GM12872 (cell line): Measurements from ENCODE around the gene SGMS1.

Source experiments
- TF ChIP-seq, protein P1 (sequence below): IDR thresholded peaks from 3 replicates; pipeline ENCODE4 v1.5.1; 2011; ENCODE audit warnings: low read depth, mild to moderate bottlenecking, low read length, moderate library complexity; ENCODE audit not compliant: insufficient read depth

The SGMS1 gene

DNA sequence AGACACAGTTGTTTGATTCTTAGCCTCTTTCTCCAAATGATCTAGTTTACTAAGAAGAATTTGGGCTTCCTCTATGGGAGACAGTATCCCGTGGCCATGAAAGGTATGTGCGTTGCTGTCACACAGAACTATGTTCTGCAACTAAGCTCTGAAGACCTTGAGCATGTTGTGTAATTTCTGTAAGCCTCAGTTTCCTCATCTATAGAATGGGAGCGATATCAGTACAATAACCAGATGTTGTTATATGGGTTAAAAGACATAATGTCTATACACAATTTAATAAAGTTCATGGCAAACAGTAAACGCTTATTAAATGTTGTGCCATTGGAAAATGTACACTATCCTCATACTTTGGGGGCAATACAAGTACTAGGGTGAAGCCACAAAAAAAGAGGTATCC is 187.0 kb downstream of the SGMS1 start:
- TF ChIP-seq, protein P1, sequence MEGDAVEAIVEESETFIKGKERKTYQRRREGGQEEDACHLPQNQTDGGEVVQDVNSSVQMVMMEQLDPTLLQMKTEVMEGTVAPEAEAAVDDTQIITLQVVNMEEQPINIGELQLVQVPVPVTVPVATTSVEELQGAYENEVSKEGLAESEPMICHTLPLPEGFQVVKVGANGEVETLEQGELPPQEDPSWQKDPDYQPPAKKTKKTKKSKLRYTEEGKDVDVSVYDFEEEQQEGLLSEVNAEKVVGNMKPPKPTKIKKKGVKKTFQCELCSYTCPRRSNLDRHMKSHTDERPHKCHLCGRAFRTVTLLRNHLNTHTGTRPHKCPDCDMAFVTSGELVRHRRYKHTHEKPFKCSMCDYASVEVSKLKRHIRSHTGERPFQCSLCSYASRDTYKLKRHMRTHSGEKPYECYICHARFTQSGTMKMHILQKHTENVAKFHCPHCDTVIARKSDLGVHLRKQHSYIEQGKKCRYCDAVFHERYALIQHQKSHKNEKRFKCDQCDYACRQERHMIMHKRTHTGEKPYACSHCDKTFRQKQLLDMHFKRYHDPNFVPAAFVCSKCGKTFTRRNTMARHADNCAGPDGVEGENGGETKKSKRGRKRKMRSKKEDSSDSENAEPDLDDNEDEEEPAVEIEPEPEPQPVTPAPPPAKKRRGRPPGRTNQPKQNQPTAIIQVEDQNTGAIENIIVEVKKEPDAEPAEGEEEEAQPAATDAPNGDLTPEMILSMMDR, result no peak

DNA sequence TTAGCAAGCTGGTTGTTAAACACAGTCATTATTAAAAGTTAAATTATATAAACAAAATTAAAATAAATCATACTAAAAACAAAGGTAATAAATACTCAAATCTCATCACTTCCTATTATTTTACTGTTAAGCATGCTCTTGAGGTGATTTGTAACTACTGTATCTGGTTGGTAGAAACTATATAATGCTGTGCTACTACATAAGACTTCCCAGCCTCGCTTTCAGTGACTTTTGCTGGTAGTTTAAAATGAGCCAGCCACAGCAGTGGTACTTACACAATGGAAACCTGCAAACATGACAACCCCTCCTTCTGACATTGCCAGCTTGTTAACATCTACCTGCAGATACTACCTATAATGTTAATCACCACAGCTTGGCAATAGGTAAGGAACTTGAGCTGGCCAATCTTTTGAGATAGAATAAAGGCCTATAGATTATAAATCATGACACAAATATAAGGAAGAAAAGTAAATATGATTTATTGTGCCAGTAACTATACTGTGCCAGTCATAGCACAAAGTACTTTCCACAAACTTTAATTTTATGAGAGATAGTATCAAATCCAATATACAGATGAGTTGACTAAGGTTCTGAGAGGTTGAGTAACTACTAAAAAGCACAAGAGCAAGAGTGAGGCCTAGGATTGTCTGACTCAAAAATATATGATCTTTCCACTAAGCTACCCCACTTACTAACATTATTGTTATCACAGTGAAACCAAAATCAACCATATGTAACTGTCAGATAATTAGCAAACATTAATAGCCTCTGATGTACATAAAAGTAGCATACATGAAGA is 191.3 kb downstream of the SGMS1 start:
- TF ChIP-seq, protein P1, result no peak

- TF ChIP-seq, protein P1, result no peak
Measured at GRCh38 chr10:50431791-50432190, 192.0 kb downstream of the SGMS1 start.

GRCh38 chr10:50431133-50431532 is 192.6 kb downstream of the SGMS1 start:
- TF ChIP-seq, protein P1, result no peak

DNA sequence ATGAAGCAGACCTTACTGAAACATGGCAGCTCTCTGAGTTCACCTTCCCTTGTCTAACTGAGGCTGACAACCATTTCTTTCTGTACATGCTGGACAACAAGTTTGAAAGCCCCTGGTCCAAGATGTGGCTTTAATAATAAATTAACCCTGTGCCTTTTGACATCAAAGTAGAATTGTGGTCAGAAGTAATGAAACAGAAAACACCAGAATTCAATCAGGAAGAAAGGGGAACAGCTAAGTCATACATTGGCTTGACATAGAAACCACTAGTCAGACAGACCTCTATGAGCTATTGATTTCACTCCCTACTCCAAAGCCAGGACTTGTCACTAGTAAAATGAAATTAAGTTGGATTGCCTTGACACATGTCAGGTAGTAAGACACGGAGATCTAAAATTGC is 197.3 kb downstream of the SGMS1 start:
- TF ChIP-seq, protein P1, result no peak

- TF ChIP-seq, protein P1, result no peak
Measured at GRCh38 chr10:50423448-50423847, 200.3 kb downstream of the SGMS1 start.

DNA sequence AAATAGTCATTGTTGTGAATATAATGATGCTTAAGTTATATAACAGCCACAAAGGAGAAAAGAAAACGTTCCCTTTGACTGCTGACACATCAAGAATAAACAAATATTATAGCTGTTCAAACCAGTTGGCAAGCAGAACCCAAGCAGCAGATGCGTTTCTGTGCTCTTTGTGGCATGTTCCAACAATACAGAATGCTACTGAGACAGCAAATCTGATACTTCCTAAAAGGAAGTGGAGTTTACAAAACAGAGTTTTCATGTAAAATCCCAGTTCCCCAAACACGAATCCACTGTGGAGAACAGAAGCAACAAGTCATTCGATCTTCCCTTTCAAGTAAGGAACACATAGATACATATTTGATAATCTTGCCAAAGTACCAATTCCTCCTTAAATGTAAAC is 201.5 kb downstream of the SGMS1 start:
- TF ChIP-seq, protein P1, result no peak
